Measurements from ENCODE around the gene TP53BP2.

DNA sequence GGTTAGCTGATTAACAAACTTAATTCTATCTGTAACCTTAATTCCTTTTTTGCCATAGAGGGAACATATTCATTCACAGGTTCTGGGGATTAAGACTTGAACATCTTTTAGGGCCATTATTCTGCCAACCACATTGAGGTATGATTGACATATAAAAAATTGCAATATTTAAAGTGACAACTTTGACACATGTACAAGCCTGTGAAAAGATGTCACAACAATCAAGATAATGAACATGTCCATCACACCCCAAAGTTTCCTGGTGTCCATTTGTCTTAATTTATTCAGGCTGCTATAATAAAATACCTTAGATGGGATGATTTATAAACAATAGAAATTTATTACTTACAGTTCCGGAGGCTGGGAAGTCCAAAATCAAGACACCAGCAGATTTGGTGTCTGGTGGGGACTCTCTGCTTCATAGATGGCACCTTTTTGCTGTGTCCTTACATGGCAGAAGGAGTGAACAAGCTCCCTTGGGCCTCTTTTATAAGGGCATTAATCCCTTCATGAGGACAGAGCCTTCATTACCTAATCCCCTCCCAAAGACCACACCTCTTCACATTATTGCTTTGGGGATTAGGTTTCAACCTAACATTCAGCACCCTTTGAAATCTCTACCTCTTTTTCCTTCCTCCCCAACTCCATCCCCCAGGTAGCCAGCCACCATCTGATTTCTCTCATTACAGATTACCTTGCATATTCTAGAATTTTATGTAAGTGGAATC lies 33.0 kb upstream of the TP53BP2 start:
- TF ChIP-seq POLR2A (IDR thresholded peaks at IDR 0.05; ENCODE audit: low read depth, low read length) (no peak), POLR2AphosphoS5 (IDR thresholded peaks at IDR 0.05; ENCODE audit: low read depth, low read length) (no peak), TAF1 (IDR thresholded peaks at IDR 0.05; ENCODE audit: borderline replicate concordance, low read depth, low read length) (no peak)

Measured in GM12892 (cell line).